ENCODE results near the gene KCND2. TPM values are rescaled to one million over a fixed set of nuclear protein-coding genes. Genes with fewer than 3 reads are reported as not detected.

KCND2 gene
- polyA plus RNA-seq, 1 of the 3 experiments (the other 2 are of a cell fraction), result not detected

- Histone ChIP-seq H3K9me2 (no peaks in the 10 kb centered on the region), H3K9ac (no peak overlapping the region), H4K20me1 (ENCODE audit: insufficient read depth) (no peaks in the 10 kb centered on the region), H3F3A (replicated peaks; ENCODE audit: insufficient read depth) (no peaks in the 10 kb centered on the region), H3K4me1 (ENCODE audit: control insufficient read depth in 1 of 2, insufficient read depth in 2 of 2, low read depth in 1 of 2, low read length in 1 of 2) (peaks cover 0 to 2% of the 10 kb centered on the region in 2 experiments; a peak in 1 of 4 replicates), H3K9me3 (no peaks in the 10 kb centered on the region), H3K4me3 (ENCODE audit: low read depth in 2 of 2, low read length in 1 of 2) (no peak overlapping the region), H3K4me2 (no peak overlapping the region), H3K27me3 (ENCODE audit: insufficient read depth) (peaks cover 15% of the 10 kb centered on the region; the same call in 1 of the 2 replicates), H3K27ac (ENCODE audit: low read depth in 2 of 2, low read length in 1 of 2) (no peak overlapping the region), H3K36me3 (replicated peaks in 1 of 2; ENCODE audit: control insufficient read depth in 1 of 2, insufficient read depth in 2 of 2, low read length in 1 of 2) (no peaks in the 10 kb centered on the region), H2AFZ (ENCODE audit: low read depth) (no peak overlapping the region), H3K79me2 (ENCODE audit: insufficient read depth) (no peaks in the 10 kb centered on the region)
- no peak for TF ChIP-seq GATA2 (CRISPR knock-in tag; IDR thresholded peaks at IDR 0.05)
- TF ChIP-seq USF2 (IDR thresholded peaks at IDR 0.05; ENCODE audit: borderline replicate concordance, low read depth, low read length), result no peak
- no peak for TF ChIP-seq MAX (IDR thresholded peaks at IDR 0.05; ENCODE audit: low read depth)
- TF ChIP-seq NFIC (IDR thresholded peaks at IDR 0.05; ENCODE audit: borderline replicate concordance), result no peak
- TF ChIP-seq USF1 (IDR thresholded peaks at IDR 0.05; ENCODE audit: borderline replicate concordance, low read depth), result no peak
- TF ChIP-seq FOSL2 (IDR thresholded peaks at IDR 0.05; ENCODE audit: borderline replicate concordance, low read depth), result no peak
- no peak for TF ChIP-seq SIN3A (IDR thresholded peaks at IDR 0.05; ENCODE audit: borderline replicate concordance, low read depth, low read length)
- no peak for TF ChIP-seq FOXM1 (IDR thresholded peaks at IDR 0.05; ENCODE audit: low read depth)
- no peak for TF ChIP-seq FOXJ3 (CRISPR knock-in tag; IDR thresholded peaks at IDR 0.05)
- no peak for TF ChIP-seq RXRA (IDR thresholded peaks at IDR 0.05; ENCODE audit: borderline replicate concordance, low read depth)
- CTCF ChIA-PET, result interaction anchor here (0.9 to 4.9 kb wide), 20 partner anchors 7 to 816 kb away, joined by 3 to 106 read pairs (median 10); partner anchors contain the start of genes FAM3C and TSPAN12
- POLR2A ChIA-PET, result no interaction called here
- 32% methylated on average over 3 of the region's 3 CpGs for WGBS (ENCODE audit: low lambda C conversion rate)
- DNase-seq, result no peak
Measured at GRCh38 chr7:120793213-120793936, 520.4 kb downstream of the KCND2 start.

- H2AFZ ChIP-seq (ENCODE audit: low read depth), result no peak overlapping the region
- no peaks in the 10 kb centered on the region for H3K36me3 ChIP-seq (replicated peaks in 1 of 2; ENCODE audit: control insufficient read depth in 1 of 2, insufficient read depth in 2 of 2, low read length in 1 of 2)
- H4K20me1 ChIP-seq (ENCODE audit: insufficient read depth), result no peaks in the 10 kb centered on the region
- 29% methylated on average over 4 of the region's 4 CpGs for WGBS (ENCODE audit: low lambda C conversion rate)
- no peak overlapping the region for H3K4me3 ChIP-seq (ENCODE audit: low read depth in 2 of 2, low read length in 1 of 2)
- no peaks in the 10 kb centered on the region for H3K9me3 ChIP-seq
- peaks cover 0 to 2% of the 10 kb centered on the region in 2 experiments; a peak in 1 of 4 replicates for H3K4me1 ChIP-seq (ENCODE audit: control insufficient read depth in 1 of 2, insufficient read depth in 2 of 2, low read depth in 1 of 2, low read length in 1 of 2)
- ChIA-PET POLR2A (no interaction called here), CTCF (interaction anchor here (1.5 to 4.9 kb wide), 4 partner anchors 13 to 314 kb away, joined by 3 to 44 read pairs (median 8); no protein-coding TSS in a partner anchor)
- H3F3A ChIP-seq (replicated peaks; ENCODE audit: insufficient read depth), result no peaks in the 10 kb centered on the region
- no peak overlapping the region for H3K27ac ChIP-seq (ENCODE audit: low read depth in 2 of 2, low read length in 1 of 2)
- DNase-seq, result no peak
- H3K9ac ChIP-seq, result no peak overlapping the region
- H3K9me2 ChIP-seq, result no peaks in the 10 kb centered on the region
- H3K79me2 ChIP-seq (ENCODE audit: insufficient read depth), result no peaks in the 10 kb centered on the region
- H3K27me3 ChIP-seq (ENCODE audit: insufficient read depth), result peaks cover 15% of the 10 kb centered on the region; the same call in 1 of the 2 replicates
- TF ChIP-seq FOXM1 (IDR thresholded peaks at IDR 0.05; ENCODE audit: low read depth) (no peak), NFIC (IDR thresholded peaks at IDR 0.05; ENCODE audit: borderline replicate concordance) (no peak), IRF3 (IDR thresholded peaks at IDR 0.05; ENCODE audit: low read depth, low read length) (no peak), ZBTB33 (IDR thresholded peaks at IDR 0.05; ENCODE audit: borderline replicate concordance, low read depth) (no peak), SMC3 (IDR thresholded peaks at IDR 0.05; ENCODE audit: low read depth, low read length) (no peak), TCF12 (IDR thresholded peaks at IDR 0.05) (no peak), RAD21 (IDR thresholded peaks at IDR 0.05; ENCODE audit: low read length) (no peak), RFX5 (IDR thresholded peaks at IDR 0.05; ENCODE audit: low read length) (no peak), NRF1 (IDR thresholded peaks at IDR 0.05; ENCODE audit: low read depth, low read length) (no peak), USF1 (IDR thresholded peaks at IDR 0.05; ENCODE audit: borderline replicate concordance, low read depth) (no peak)
- no peak overlapping the region for H3K4me2 ChIP-seq
Measured at GRCh38 chr7:120794106-120794729, 521.2 kb downstream of the KCND2 start.
